CD4-positive, alpha-beta T cell treated with Interleukin-15 for 1 hour (primary cell): ENCODE data around the gene PARD3.
"Not testable (repeated sequence)": the region's sequence is repeated elsewhere in the genome, so short reads cannot be mapped to it uniquely, and the experiment has no call there.

Source experiments
- DNase-seq: peaks from one replicate; pipeline ENCODE4 v3.0.0-alpha.2; 2020

Gene PARD3

DNA sequence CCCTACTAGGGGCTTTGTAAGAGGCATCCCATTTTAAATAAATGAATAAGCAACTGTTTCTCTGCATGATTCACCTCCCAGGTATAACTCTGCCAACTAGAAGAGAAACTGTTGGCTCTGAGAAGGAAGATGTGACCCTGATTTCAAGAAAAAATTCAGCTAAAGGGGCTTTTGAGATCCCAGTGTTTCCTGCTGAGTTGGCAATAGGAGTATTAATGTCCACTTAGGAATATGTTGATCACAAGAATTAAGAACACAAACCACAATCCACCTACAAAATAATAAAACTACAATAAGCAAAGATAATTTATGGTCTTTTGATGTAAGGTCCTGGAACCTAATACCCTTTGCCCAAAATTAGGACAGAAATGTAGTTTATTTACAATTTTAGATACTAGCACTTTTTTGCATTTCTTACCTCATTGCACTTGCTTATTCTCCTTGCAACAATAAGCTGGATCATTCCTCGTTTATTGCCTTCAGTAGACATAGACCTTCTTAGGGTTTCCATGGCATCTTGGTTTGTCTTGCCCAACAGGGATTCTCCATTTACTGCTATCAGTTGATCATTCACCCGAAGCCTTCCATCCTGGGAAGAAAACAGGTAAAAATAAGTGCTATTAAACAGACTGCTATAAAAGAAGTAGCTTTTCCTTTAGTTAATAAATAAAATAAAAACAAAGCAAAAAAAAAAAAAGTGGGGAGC lies 456.2 kb downstream of the PARD3 start:
- DNase-seq: no peak

DNA sequence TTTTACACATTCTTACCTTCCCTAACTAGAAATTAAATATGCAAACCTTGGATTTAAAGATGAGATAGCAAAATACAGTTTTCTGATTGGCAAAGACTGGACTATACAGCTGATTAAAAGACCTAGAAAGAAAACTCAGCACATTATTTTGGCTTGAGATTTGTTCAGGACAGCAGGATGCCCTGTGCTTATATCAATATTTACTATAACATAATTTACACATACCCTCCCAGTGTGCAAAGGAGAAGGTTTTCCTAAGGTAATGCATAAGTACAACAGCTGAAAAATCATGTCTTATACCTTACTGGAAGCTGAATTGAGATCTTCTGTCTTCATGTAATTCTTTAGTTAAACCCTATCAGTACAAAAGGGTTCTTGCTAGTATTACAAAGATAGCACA lies 458.6 kb downstream of the PARD3 start:
- no peak for DNase-seq

DNA sequence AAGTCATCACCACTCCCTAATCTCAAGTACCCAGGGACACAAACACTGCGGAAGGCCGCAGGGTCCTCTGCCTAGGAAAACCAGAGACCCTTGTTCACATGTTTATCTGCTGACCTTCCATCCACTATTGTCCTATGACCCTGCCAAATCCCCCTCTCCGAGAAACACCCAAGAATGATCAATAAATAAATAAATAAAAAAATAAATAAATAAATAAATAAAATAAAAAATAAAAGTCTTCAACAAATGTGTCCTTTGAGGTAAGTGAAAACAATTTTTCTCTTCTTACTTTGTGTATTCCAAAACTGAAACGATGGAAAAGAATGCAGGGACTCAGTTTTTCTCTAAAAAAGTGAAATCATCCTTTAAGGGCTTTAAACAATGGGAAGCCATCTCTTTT lies 461.6 kb downstream of the PARD3 start:
- DNase-seq: not testable (repeated sequence)

DNA sequence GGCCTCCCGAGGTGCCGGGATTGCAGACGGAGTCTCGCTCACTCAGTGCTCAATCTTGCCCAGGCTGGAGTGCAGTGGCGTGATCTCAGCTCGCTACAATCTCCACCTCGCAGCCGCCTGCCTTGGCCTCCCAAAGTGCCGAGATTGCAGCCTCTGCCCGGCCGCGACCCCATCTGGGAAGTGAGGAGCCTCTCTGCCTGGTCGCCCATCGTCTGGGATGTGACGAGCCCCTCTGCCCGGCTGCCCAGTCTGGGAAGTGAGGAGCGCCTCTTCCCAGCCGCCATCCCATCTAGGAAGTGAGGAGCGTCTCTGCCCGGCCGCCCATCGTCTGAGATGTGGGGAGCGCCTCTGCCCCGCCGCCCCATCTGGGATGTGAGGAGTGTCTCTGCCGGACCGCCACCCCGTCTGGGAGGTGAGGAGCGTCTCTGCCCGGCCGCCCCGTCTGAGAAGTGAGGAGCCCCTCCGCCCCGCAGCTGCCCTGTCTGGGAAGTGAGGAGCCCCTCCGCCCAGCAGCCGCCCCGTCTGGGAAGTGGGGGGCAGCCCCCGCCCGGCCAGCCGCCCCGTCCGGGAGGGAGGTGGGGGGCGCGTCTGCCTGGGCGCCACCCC lies 462.4 kb downstream of the PARD3 start:
- not testable (repeated sequence) for DNase-seq

DNA sequence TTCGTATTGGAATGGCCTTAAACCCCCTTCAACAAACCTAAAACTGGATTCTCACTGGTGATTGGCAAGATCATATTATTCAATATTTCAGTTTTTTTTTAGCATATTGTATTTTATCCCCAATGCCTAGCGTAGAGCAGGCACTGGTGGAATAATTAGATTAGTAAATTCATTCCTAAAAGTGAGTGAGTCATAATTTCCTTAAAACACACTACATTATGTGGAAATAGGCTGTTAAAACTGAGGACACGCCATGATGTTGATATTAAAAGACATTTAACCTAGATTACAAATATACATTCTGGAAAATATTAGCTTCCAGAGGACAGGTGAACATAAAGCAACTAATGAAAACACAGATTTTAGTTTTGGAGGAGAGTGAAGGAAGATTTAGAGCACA lies 463.9 kb downstream of the PARD3 start:
- no peak for DNase-seq

DNA sequence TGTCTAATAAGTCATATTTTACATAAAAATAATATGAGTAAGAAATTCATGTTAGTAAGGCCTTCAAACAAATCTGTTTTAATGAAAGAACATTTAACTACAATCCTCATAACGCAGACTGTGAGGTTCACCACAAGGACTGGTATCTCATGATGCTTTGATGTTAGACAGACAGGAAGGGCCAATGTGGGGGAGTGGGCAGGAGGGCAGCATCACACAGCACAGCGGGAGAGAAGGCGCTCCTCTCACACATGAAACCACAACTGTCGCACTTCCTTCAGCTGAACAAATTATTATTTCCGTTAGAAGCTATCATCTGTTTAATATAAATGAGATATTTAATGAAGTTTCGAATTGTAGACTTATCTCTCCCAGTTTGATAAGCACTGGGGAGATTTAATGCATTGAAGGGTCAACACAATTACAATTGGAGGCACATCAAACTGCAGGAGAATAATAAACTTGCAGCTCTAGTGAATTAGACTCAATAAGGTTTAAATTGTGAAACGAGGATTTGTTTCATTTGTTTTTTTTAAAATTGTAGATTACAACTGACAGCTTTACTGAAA lies 466.1 kb downstream of the PARD3 start:
- DNase-seq: peak; percentile 19

DNA sequence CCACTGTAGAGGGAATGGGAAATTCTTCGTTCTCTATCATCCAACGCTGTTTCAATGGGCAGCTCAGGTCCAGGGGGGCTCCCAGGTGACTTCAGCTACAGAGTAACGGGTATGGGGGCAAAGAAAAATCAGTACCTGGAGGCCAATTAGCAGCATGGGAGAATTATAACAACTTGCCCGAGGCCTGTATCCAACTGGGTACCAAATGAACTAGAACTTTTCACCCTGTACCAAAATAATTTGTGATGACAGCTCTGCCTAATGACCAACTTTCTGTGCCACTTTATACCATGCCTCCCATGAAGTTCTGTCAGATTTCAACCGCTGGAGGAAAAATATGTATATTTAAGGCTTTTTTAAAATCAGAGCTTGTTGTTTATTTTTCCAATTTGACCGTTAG lies 467.1 kb downstream of the PARD3 start:
- no peak for DNase-seq

DNA sequence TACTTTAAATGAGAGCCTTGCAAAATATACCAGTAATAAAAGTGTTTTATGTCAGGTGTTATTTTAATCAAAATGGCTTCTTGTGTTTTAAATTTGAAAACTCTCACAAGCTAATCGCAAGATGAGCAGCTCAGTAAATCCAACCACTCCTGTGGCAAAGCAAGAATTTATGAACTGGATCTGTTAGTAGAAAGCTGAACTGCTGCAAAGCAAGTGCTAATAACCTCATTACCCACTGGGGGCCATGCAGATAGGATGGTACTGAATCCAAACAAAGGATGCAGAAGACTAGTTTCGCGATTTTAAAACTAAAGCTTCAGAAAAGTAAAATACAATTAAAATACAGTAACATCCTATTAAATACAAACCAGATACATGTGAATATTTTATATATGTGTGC lies 468.0 kb downstream of the PARD3 start:
- no peak for DNase-seq

DNA sequence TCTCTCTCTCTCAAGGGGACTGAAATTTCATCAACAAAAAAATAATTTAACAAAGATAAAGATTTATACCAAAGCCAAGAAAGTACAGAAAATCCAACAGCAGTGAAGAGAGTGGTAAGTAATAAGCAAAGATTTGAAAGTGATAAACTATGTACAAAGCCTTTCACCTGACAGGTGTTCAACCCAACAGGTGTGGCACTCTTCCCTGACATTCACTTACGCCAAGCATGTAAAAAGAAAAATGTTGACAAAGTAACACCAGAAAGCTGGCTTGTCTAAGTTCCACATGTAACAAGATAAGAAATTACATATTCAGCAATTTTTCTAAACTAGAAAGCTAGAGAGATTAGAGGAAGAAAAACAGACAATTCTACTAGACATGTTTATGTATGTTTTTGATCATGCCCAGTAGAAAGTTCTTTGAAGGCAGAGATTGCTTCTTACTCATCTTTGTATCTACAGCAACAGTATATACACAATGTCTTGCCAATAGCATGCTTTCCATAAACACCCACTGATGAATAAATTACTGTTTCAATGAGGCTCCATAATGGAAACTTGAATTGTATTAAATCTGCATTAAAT lies 468.5 kb downstream of the PARD3 start:
- DNase-seq: no peak

DNA sequence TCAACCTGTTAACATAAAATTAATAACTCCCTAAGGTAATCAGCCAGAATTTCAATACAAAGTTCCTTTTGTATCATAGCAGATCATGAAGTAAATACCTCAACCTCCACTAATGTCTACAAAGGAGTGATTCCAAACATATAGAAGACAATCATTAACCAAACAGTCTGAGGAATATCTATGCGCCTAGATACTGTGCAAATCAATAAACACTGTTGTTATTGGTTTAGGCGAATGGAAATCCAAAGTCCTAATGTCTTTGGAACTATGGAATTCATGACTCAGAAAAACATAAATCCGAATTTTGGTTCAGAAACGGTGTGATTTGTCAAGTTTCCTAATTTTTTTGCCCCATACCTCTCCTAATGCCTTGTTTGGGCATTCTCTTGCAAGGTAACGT lies 469.7 kb downstream of the PARD3 start:
- no peak for DNase-seq

DNA sequence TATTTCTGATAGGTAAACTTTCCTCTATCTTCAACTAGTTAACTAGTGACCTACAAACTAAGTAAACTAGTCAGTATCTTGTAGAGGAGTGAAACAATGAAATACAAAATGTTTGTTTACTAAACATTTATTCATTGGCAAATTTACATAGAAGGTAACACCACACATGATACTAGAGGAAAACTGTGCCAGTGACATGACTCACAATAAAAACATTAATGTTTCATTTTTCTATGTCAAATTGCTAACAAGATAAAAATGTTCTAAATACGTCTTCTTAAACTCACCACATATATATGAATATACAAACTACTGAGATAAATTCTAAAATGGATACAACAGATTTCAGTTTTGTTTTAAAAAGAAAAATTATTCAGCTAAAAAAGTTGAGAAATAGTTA lies 471.3 kb downstream of the PARD3 start:
- no peak for DNase-seq

DNA sequence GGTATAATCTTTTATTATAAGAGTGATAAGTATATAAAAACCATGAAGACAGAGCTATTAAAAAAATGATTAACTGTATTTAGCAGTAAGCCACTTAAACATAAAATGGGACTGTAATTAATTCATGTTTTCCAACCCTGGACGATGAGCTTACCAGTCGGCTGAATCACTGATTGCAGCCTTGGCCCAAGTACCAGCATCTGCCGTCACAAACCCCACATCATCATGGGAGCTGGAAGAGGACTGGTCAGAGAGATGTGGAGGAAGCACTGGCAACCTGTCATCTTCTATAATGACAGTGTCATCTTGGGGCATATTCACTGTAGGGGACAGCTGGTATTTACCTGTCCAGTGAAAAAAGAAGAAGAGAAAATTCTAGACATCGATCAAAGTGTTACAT lies 473.6 kb downstream of the PARD3 start:
- DNase-seq: no peak

DNA sequence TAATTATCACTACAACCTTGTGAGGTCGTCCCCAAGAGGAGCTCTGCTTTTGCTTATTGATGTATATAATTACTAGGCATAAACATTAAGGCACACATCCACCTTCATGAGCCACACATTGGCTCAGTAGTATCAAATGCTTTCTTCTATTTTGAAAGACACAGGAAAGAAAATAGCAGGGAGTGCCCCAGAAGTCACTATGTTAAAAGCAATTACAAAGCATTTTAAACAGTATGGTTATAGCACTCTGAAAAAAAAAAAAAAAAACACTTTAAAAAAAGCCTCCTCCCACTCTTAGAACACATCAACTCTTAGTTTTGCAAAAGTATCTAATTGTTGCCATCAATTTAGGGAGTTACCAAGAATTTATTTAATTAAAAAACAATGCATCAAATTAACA lies 474.2 kb downstream of the PARD3 start:
- DNase-seq: no peak

DNA sequence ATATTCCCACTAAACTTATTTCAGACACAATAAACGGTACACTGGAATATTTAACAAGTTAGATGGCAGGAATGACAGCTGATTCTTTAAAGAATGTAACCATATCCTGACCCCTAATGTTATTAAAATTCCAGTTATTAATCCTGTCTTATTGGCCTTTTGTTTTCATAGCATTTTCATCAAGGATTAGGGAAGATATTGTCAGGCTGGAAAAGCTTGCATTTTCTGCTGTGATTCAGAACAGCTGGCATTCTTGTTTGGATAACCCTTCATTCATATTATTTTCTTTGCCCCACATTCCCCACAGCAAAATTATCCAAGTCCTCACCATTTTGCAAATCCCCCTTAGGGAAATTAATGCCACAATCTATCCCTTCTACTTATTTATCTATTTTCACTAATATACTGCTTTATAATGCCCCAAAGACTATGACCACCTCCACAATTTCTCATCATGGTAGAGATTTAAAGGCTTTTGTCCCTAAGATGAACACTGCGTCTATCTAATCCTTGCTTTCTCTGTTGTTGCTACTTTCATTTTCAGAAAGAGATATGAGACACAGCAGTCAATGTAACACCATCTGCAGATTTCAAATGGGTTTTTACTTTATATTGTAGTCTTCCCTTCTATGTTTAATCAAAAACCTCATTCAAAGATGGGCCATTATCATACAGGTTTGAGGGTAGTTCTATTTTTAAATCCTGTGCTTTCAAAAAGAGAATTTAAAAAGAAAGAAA lies 475.1 kb downstream of the PARD3 start:
- no peak for DNase-seq

DNA sequence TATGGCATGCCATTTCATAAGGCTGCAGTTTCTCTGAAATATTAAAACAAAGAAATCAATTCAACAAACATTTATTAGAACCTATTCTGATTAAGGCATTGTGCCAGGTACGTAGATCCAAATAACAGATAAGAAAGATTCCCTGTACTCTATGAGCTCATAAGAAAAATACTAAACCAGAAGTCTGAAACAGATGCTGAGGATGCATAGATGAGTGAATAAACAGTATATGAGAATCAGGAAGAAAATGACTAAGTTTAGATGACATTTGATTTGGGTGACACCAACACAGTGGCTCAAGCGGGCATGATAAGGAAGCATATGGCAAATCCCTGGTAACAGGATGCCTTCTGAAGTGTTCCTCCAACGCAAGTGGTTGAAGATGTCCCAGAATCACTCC lies 477.2 kb downstream of the PARD3 start:
- no peak for DNase-seq

DNA sequence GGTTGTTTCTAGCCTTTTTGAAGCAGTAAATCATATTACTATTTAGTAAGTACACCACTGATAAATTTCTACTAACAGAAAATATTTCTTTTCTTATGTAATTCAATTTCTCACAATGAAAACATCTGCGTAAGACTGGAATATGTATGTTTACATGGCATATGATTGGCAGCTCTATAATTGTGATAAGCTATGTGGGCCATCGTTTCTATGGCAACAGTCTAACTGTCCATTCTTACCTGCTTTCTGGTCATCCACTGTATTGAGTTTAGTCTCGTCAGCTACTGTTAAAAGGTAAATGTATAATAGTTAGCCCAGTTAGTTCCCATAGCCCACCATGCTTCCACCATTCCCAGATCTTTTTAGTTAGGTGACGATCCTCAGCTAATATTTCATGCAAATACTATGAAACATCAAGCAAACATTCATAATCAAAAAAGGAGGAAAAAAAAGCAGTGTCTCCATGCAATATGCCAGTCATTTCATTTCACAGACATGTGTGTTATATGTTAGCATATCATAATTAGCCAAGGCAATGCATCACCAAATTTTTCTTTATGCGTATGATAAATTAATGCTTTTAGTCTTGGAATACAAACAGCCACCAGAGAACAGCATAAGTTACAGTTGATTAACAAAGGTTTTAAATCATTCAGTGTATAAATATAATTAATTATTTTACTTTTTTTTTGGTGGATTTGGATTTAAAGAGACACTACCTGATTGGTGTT lies 479.0 kb downstream of the PARD3 start:
- no peak for DNase-seq

DNA sequence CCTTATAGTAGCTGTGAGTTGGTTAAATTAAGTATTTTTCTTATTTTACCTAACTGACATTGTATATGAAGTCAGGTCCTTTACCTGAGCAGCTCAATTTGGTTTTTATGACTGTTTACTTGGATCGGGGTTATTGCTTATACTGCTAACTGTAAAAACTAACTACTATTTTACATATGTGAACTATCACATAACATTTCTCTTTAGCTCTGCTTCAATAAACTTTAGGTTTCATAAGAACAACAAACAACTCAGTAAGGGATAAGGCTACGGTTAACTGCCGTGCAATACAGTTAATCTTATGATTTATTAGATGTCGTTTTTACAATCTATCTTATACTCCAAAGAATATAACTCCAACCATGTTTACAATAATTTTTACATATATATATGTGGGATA lies 480.2 kb downstream of the PARD3 start:
- no peak for DNase-seq

DNA sequence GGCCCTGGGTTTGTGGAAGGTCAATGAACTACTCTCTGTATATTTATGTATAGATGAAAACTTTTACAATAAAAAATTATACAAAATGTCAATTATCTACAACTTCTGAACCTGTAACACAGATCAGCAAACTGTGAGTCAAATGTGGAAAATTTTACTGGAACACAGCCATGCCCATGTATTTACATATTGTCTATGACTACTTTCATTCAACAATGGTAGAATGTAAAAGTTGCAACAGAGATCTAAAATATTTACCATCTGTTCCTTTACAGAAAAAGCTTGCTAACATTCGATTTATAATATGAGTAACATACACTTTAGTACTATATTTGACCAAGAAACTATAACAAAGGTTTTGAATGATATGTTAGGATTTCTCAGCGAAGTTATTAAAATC lies 481.6 kb downstream of the PARD3 start:
- no peak for DNase-seq

DNA sequence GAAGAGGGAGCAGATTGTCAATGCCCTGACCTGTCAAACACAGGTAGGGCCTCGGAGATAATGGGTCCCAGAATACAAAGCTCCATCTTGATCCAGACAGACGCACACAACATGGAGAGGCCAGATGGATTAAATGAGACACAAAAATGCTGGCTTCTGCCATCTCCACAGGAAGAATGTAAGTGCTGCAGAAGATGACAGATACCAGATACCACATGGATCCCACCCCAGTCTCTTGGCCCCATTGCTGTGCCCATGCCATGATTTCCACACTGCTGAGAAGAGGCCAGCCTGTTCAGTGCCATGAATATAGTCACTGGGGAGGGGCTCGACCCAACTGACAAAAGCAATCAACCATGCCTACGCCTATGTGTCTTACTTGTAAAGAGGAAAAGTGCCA lies 487.9 kb downstream of the PARD3 start:
- no peak for DNase-seq

DNA sequence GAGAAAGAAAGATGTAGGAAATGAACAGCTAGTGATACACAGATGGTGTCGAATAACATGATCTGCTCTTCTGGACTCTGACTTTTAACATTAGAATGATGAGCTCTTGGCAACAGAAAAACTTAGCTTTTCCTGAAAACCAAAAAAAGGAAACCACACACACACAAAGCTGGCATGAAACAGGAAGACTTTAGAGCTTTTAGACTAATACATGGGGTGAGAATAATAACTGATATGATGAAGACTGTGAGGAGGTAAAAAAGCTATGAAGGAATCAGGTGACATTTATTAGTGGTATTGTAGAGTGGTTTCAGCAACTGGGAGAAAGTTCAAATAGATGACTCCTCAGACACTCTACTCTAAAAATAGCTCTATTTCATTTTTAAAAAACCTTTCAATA lies 491.9 kb downstream of the PARD3 start:
- DNase-seq: no peak

DNA sequence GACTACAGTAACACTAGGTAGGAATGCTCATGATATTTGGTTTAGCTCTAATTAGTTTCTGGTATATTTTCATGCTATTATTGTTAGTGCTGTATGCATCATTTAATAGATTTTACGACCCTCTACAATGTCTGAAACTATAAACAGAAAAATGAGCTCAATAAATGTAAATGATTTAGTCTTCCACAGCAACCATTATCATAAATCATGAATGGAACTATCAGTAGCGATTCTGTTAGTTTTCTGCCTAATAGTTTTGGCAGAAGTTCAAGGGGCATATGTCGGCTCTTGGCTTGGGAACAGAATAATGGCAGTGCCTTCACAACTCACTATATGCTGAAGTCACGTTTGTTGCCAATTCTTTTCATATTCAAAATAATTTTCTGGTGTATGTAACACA lies 494.8 kb downstream of the PARD3 start:
- DNase-seq: no peak

DNA sequence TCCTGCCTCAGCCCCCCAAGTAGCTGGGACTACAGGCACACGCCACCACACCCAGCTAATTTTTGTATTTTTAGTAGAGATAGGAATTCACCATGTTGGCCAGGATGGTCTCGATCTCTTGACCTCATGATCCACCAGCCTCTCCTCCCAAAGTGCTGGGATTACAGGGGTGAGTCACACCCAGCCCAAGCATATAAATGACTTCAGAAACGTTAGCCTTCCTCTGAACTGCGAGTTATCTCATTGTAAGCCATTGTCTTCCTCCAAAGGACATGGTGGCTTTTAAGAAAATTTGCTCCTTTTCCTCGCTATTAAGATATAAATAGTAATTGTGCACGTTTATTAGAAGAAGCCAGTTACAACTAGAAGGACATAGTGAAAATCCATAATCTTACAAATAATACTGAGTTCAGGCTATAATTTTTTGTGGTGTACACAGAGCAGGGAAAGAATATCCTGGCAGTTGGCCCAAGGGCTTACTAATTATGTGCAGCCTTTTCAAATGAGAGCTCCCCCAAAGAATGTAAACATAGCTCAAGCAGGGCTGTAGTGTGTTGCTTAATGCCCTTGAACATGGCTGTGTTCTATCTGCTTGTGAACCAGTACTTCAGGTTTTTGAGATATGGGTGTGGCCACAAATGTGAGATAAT lies 495.8 kb downstream of the PARD3 start:
- DNase-seq: no peak
